GM20431 (cell line): ENCODE data around the gene TAB2.
"Not testable (repeated sequence)": the region's sequence is repeated elsewhere in the genome, so short reads cannot be mapped to it uniquely, and the experiment has no call there.

ENCODE experiments used
- in situ Hi-C: fragments of 300-500 bp; cut with MseI, MboI; formaldehyde crosslinking; loops from one replicate; pipeline ENCODE4 v1.15.0; 2020; ENCODE audit warnings: low sequenced_read_pairs; ENCODE audit not compliant: unreplicated experiment

The TAB2 gene

GRCh38 chr6:149331043-149331807 lies 13.7 kb downstream of the TAB2 start:
- in situ Hi-C loops = no loop called here

- in situ Hi-C loops = no loop called here
Observed at GRCh38 chr6:149331871-149332270, 14.4 kb downstream of the TAB2 start.

DNA sequence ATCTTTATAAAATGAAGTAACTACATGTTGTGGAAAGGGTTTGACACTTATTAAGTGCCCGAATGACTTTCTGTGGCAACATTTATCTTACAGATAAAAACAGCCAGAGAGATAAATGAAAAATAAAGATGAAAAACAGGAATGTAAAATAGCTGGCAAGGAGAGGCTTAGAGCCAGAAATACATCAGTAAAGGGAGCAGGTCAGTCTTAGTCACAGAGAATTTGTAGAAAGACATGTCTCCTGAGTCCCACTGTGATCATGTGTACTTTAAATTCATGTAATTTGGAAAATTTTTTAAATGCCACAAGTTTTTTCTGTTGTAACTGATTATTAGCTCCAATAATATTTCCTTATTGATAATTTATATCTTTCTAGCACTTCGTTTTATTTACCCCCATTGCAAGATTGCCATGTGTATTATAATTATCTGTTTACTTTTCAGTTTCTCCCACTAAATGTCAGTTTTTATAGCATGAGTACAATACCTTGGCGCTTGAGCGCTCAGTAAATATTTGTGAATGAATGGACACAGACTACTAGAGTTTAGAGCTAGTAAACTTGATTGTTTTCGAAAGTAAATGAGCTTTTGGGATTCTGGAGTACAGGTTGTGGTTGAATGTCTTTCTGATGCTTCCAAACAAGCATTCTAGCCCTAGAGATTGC lies 15.2 kb downstream of the TAB2 start:
- in situ Hi-C loops = no loop called here

GRCh38 chr6:149333266-149333620 lies 15.7 kb downstream of the TAB2 start:
- in situ Hi-C loops = no loop called here

DNA sequence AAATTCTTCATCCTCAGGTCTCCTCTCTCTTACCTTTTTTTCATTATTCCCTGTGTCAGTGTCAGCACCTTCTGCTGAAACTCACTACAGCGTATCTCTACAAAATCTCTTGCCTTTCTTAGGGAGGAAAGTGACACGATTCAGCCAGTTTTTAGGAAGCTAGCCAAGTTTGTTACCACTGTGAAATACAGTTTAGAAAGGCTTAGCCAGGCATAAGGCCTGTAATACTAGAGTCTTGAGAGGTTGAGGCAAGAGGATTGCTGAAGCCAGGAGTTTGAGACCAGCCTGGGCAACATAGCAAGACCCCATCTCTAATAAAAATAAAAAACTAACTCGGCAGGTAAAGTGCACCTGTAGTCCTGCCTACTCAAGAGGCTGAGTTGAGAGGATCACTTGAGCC lies 16.7 kb downstream of the TAB2 start:
- in situ Hi-C loops = no loop called here

DNA sequence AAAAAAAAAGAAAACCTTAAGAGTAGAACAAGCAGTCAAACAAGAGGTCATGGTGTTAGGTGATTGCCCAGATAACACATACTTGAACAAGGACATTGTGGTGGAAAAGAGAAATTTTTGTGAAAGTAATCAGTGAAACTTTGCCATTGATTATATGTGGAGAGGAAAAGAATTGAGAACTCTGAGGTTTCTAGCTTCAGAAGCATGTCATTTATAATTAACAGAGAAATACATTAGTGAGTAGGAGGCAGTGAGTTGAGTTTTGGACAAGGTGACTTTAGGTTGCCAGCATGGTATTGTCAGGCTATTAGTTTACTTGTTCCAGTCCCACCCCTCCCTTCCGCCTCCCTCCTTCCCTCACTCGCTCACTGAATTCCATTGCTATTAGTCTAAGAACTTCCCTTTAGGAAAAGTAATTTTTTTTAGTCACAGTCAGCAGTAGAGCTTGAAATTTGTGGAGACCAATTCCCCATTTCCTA lies 17.2 kb downstream of the TAB2 start:
- in situ Hi-C loops = no loop called here

DNA sequence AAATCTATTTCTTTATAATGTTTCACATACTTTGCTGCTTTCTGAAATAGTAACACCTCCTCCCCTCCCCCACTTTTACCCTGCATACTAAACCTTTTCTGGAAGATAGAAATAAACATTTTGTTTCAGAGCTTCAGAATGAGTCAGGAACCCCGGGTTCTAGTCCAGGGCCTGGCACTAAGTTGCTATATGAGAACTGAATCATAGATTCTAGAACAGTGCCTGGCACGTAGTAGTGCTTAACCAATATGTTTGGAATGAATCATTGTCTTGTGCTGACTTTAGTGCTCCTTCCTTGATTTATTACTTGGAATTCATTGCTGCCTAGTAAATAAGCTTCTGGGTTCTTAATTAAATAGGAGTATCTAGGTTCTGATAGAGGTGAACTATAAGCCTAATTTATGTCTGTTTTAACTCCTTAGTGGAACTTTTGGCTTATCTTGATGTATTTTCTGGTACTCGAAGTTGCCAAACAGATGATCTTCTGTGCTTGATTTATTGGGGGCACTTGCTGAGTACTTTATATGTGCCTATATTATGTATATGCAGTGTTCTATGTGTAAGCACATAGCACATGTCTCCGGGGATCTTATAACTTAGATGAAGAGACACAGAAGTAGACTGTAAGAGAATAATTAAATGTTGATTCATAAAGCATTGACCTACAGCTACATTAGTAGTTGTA lies 18.6 kb downstream of the TAB2 start:
- in situ Hi-C loops = no loop called here

- in situ Hi-C loops = no loop called here
Observed at GRCh38 chr6:149336609-149336928, 19.1 kb downstream of the TAB2 start.

GRCh38 chr6:149337320-149337719 lies 19.8 kb downstream of the TAB2 start:
- in situ Hi-C loops = no loop called here

DNA sequence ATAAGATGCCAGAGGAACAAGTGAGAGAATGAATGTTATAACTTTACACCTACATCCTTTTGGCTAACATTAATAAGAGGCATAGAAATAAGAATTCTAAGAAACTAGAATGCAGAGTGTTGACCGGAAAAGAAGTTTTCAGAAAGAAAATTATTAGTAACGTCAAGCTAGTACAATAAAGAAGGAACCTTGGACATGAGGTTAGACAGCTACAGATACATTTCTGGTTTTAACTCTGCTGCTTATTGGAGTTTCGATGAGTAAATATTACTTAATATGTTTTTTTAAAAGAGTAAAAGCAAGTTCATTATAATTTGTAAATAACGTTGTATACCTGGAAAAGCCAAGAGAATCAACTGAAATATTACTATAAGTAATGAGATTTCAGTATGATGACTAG lies 22.7 kb downstream of the TAB2 start:
- in situ Hi-C loops = no loop called here

- in situ Hi-C loops = no loop called here
Observed at GRCh38 chr6:149342525-149342924, 25.0 kb downstream of the TAB2 start.

- in situ Hi-C loops = no loop called here
Observed at GRCh38 chr6:149343501-149343900, 26.0 kb downstream of the TAB2 start.

DNA sequence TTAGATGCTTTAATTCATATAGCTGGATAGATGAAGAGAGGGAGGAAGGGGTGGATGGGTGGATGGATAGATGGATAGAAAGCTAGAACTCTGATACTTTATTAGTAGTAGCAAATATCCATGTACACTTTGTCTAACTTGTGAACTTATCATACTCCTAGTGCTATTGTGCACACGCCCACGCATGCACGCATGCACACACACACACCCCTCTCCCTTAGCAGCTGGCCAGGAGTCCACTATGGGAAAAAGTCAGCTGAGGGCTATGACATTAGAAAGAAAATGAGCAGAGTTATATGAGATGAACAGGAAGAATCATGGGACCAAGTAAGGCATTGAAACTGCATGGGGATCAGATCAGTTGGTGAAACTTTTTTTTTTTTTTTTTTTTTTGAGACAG lies 28.6 kb downstream of the TAB2 start:
- in situ Hi-C loops = no loop called here

GRCh38 chr6:149347067-149347466 lies 29.6 kb downstream of the TAB2 start:
- in situ Hi-C loops = no loop called here

DNA sequence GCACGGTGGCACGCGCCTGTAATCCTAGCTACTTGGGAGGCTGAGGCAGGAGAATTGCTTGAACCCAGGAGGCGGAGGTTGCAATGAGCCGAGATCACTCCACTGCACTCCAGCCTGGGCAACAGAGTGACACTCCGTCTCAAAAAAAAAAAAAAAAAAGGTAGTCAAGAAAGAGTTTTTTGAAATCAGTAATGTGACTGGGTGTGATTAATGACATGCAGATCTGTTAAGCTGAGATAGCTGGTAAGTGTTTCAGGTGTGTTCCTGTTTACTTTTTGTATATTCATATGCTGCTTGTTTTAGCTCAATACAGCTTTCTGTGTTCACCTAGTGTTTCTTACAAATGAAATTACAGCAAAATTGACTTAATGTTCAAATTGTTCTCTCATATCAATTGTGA lies 31.8 kb downstream of the TAB2 start:
- in situ Hi-C loops = not testable (repeated sequence)

GRCh38 chr6:149354009-149354408 lies 36.5 kb downstream of the TAB2 start:
- in situ Hi-C loops = no loop called here

GRCh38 chr6:149356081-149356750 lies 38.7 kb downstream of the TAB2 start:
- in situ Hi-C loops = no loop called here

GRCh38 chr6:149357726-149358538 lies 40.4 kb downstream of the TAB2 start:
- in situ Hi-C loops = no loop called here

- in situ Hi-C loops = no loop called here
Observed at GRCh38 chr6:149359440-149359839, 41.9 kb downstream of the TAB2 start.

GRCh38 chr6:149360536-149360935 lies 43.0 kb downstream of the TAB2 start:
- in situ Hi-C loops = no loop called here
